Lower leg skin (tissue), 4 donors: ENCODE results near the gene CACHD1. TPM values are rescaled to one million over a fixed set of nuclear protein-coding genes. Genes with fewer than 3 reads are reported as not detected.

Source experiments
- DNase-seq, 2 donors: peaks; one replicate each; pipeline ENCODE4 v3.0.0-alpha.2; 2019; ENCODE audit warnings: low spot score in 2 of 2
- H3K4me3 ChIP-seq: fragments of 200-600 bp; sonication (generic); 2 replicates; pipeline ENCODE4 v1.5.1; 2017; ENCODE audit warnings: mild to moderate bottlenecking, low read depth; ENCODE audit not compliant: poor library complexity, severe bottlenecking
- CTCF ChIP-seq, 3 donors: fragments of 450-650 bp; IDR thresholded peaks; one replicate each; pipeline ENCODE4 v1.5.1; 2016; ENCODE audit warnings: antibody characterized with exemption in 3 of 3, mild to moderate bottlenecking in 3 of 3, moderate library complexity in 2 of 3
- POLR2A ChIP-seq, 2 donors: fragments of 450-650 bp; IDR thresholded peaks; one replicate each; pipeline ENCODE4 v1.6.1; 2016 to 2017; ENCODE audit warnings: antibody characterized with exemption in 2 of 2, mild to moderate bottlenecking in 1 of 2, moderate library complexity in 1 of 2
- WGBS, 2 donors: methylation state at CpG; one replicate each; pipeline ENCODE4 v1.1.5; 2018; 5-methylcytosine and 5-hydroxymethylcytosine counted together
- intact Hi-C: fragments of 100-400 bp; cut with DNase I; formaldehyde crosslinking; loops from one replicate; pipeline ENCODE4 v1.15.0; 2023; ENCODE audit warnings: low total_unique reads
- total RNA-seq, 4 donors: library from RNA; depleted of rRNA; stranded (reverse); fragments of >200 nt; gene quantifications; one replicate each; pipeline ENCODE4 v1.1.0, GENCODE V29; 2016

Gene CACHD1
- total RNA-seq, 4 donors from 2014 or later: 7.3 to 17.1 (median 10.9) TPM

GRCh38 chr1:64703600-64703999, 233.7 kb downstream of the CACHD1 start:
- TF ChIP-seq POLR2A (IDR thresholded peaks at IDR 0.05): no peak
- TF ChIP-seq CTCF (IDR thresholded peaks at IDR 0.05): no peak
- 64 to 70% methylated on average over 2 of the region's 2 CpGs for WGBS, 2 donors
- H3K4me3 ChIP-seq: no peak overlapping the region
- intact Hi-C loops: no loop called here
- no peak for DNase-seq

- H3K4me3 ChIP-seq: no peak overlapping the region
- no peak for TF ChIP-seq CTCF (IDR thresholded peaks at IDR 0.05)
- no peak for TF ChIP-seq POLR2A (IDR thresholded peaks at IDR 0.05)
- DNase-seq: no peak
- WGBS, 2 donors: 30 to 33% methylated on average over 1 of the region's 1 CpG
- intact Hi-C loops: no loop called here
Observed at GRCh38 chr1:64705591-64705990, 235.7 kb downstream of the CACHD1 start.

GRCh38 chr1:64711266-64711665, 241.3 kb downstream of the CACHD1 start:
- no peak for DNase-seq
- no peak overlapping the region for H3K4me3 ChIP-seq
- WGBS, 2 donors: 41 to 58% methylated on average over 1 of the region's 1 CpG
- intact Hi-C loops: no loop called here
- TF ChIP-seq CTCF (IDR thresholded peaks at IDR 0.05) (no peak), POLR2A (IDR thresholded peaks at IDR 0.05) (no peak)

GRCh38 chr1:64712049-64712448, 242.1 kb downstream of the CACHD1 start:
- TF ChIP-seq POLR2A (IDR thresholded peaks at IDR 0.05): no peak
- no peak for TF ChIP-seq CTCF (IDR thresholded peaks at IDR 0.05)
- no peak overlapping the region for H3K4me3 ChIP-seq
- 85 to 91% methylated on average over 2 of the region's 2 CpGs for WGBS, 2 donors
- no peak for DNase-seq
- intact Hi-C loops: no loop called here

- DNase-seq: no peak
- no peak overlapping the region for H3K4me3 ChIP-seq
- WGBS, 2 donors: 59 to 61% methylated on average over 2 of the region's 2 CpGs
- TF ChIP-seq CTCF (IDR thresholded peaks at IDR 0.05) (no peak), POLR2A (IDR thresholded peaks at IDR 0.05) (no peak)
- intact Hi-C loops: no loop called here
Observed at GRCh38 chr1:64715186-64715585, 245.3 kb downstream of the CACHD1 start.

- H3K4me3 ChIP-seq: no peak overlapping the region
- no peak for DNase-seq
- intact Hi-C loops: no loop called here
- WGBS, 2 donors: 59 to 76% methylated on average over 2 of the region's 2 CpGs
- TF ChIP-seq POLR2A (IDR thresholded peaks at IDR 0.05) (no peak), CTCF (IDR thresholded peaks at IDR 0.05) (no peak)
Observed at GRCh38 chr1:64721135-64721534, 251.2 kb downstream of the CACHD1 start.
